ENCODE data around the gene SMAD5. TPM values are rescaled to one million over a fixed set of nuclear protein-coding genes. Genes with fewer than 3 reads are reported as not detected.

SMAD5 gene
- total RNA-seq, 1 donor from 2014 or later = 71.3 TPM

- peaks cover 14% of the 10 kb centered on the region for H3K27me3 Mint-ChIP-seq (ENCODE audit: low read depth, unreplicated experiment)
- peaks cover 7% of the 10 kb centered on the region for H3K4me1 Mint-ChIP-seq (ENCODE audit: low read depth, unreplicated experiment)
- TF ChIP-seq, protein P1, sequence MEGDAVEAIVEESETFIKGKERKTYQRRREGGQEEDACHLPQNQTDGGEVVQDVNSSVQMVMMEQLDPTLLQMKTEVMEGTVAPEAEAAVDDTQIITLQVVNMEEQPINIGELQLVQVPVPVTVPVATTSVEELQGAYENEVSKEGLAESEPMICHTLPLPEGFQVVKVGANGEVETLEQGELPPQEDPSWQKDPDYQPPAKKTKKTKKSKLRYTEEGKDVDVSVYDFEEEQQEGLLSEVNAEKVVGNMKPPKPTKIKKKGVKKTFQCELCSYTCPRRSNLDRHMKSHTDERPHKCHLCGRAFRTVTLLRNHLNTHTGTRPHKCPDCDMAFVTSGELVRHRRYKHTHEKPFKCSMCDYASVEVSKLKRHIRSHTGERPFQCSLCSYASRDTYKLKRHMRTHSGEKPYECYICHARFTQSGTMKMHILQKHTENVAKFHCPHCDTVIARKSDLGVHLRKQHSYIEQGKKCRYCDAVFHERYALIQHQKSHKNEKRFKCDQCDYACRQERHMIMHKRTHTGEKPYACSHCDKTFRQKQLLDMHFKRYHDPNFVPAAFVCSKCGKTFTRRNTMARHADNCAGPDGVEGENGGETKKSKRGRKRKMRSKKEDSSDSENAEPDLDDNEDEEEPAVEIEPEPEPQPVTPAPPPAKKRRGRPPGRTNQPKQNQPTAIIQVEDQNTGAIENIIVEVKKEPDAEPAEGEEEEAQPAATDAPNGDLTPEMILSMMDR (IDR thresholded peaks at IDR 0.05; ENCODE audit: insufficient read depth, low read depth, low read length) = no peak
- TF ChIP-seq EZH2 (IDR thresholded peaks at IDR 0.05; ENCODE audit: insufficient read depth, low read length) = no peak
- H3K27ac Mint-ChIP-seq (ENCODE audit: unreplicated experiment) = no peak overlapping the region
- DNase-seq (ENCODE audit: low read depth) (peak; percentile 30), FAIRE-seq (no peak)
- Histone ChIP-seq H3K4me2 (ENCODE audit: low read length) (no peak overlapping the region), H3K4me1 (ENCODE audit: insufficient read depth, low read length) (peaks cover 7% of the 10 kb centered on the region), H3K79me2 (ENCODE audit: insufficient read depth, low read length) (no peaks in the 10 kb centered on the region), H3K4me3 (ENCODE audit: insufficient read depth, low read depth, low read length) (no peak overlapping the region), H3K27ac (ENCODE audit: low read depth, low read length) (no peak overlapping the region), H4K20me1 (ENCODE audit: insufficient read depth, low read length) (no peaks in the 10 kb centered on the region), H2AFZ (ENCODE audit: low read depth, low read length) (no peak overlapping the region), H3K27me3 (ENCODE audit: insufficient read depth, low read length) (no peaks in the 10 kb centered on the region), H3K9me3 (ENCODE audit: insufficient read depth, low read depth, low read length) (no peaks in the 10 kb centered on the region), H3K36me3 (ENCODE audit: insufficient read depth, low read length) (no peaks in the 10 kb centered on the region), H3K9ac (ENCODE audit: low read length) (no peak overlapping the region)
- H3K36me3 Mint-ChIP-seq (ENCODE audit: low read depth, unreplicated experiment) = no peaks in the 10 kb centered on the region
- H3K9me3 Mint-ChIP-seq (ENCODE audit: unreplicated experiment) = no peaks in the 10 kb centered on the region
- no peak overlapping the region for H3K4me3 Mint-ChIP-seq (ENCODE audit: unreplicated experiment)
Measured at GRCh38 chr5:136089791-136090190, 42.9 kb upstream of the SMAD5 start.

GRCh38 chr5:136090319-136090718 is 42.3 kb upstream of the SMAD5 start:
- Histone ChIP-seq H3K27me3 (ENCODE audit: insufficient read depth, low read length) (no peaks in the 10 kb centered on the region), H3K9me3 (ENCODE audit: insufficient read depth, low read depth, low read length) (no peaks in the 10 kb centered on the region), H2AFZ (ENCODE audit: low read depth, low read length) (no peak overlapping the region), H3K4me2 (ENCODE audit: low read length) (no peak overlapping the region), H3K9ac (ENCODE audit: low read length) (no peak overlapping the region), H3K27ac (ENCODE audit: low read depth, low read length) (no peak overlapping the region), H3K4me3 (ENCODE audit: insufficient read depth, low read depth, low read length) (no peak overlapping the region), H3K4me1 (ENCODE audit: insufficient read depth, low read length) (peaks cover 7% of the 10 kb centered on the region), H3K36me3 (ENCODE audit: insufficient read depth, low read length) (no peaks in the 10 kb centered on the region), H4K20me1 (ENCODE audit: insufficient read depth, low read length) (no peaks in the 10 kb centered on the region), H3K79me2 (ENCODE audit: insufficient read depth, low read length) (no peaks in the 10 kb centered on the region)
- Mint-ChIP-seq H3K36me3 (ENCODE audit: low read depth, unreplicated experiment) (no peaks in the 10 kb centered on the region), H3K4me3 (ENCODE audit: unreplicated experiment) (no peak overlapping the region), H3K27me3 (ENCODE audit: low read depth, unreplicated experiment) (peaks cover 19% of the 10 kb centered on the region), H3K4me1 (ENCODE audit: low read depth, unreplicated experiment) (peaks cover 7% of the 10 kb centered on the region), H3K27ac (ENCODE audit: unreplicated experiment) (no peak overlapping the region), H3K9me3 (ENCODE audit: unreplicated experiment) (no peaks in the 10 kb centered on the region)
- no peak for DNase-seq (ENCODE audit: low read depth)
- FAIRE-seq = no peak
- TF ChIP-seq, protein P1 (IDR thresholded peaks at IDR 0.05; ENCODE audit: insufficient read depth, low read depth, low read length) = no peak
- TF ChIP-seq EZH2 (IDR thresholded peaks at IDR 0.05; ENCODE audit: insufficient read depth, low read length) = no peak

GRCh38 chr5:136094189-136094912 is 38.3 kb upstream of the SMAD5 start:
- no peak overlapping the region for H3K4me3 ChIP-seq (ENCODE audit: insufficient read depth, low read depth, low read length)
- Mint-ChIP-seq H3K4me1 (ENCODE audit: low read depth, unreplicated experiment) (no peaks in the 10 kb centered on the region), H3K9me3 (ENCODE audit: unreplicated experiment) (no peaks in the 10 kb centered on the region), H3K27me3 (ENCODE audit: low read depth, unreplicated experiment) (peaks cover 30% of the 10 kb centered on the region), H3K36me3 (ENCODE audit: low read depth, unreplicated experiment) (no peaks in the 10 kb centered on the region), H3K4me3 (ENCODE audit: unreplicated experiment) (no peak overlapping the region), H3K27ac (ENCODE audit: unreplicated experiment) (no peak overlapping the region)
- DNase-seq (ENCODE audit: low read depth) (no peak), FAIRE-seq (no peak)
- H3K4me1 ChIP-seq (ENCODE audit: insufficient read depth, low read length) = no peaks in the 10 kb centered on the region
- H2AFZ ChIP-seq (ENCODE audit: low read depth, low read length) = no peak overlapping the region
- no peaks in the 10 kb centered on the region for H3K9me3 ChIP-seq (ENCODE audit: insufficient read depth, low read depth, low read length)
- H3K79me2 ChIP-seq (ENCODE audit: insufficient read depth, low read length) = no peaks in the 10 kb centered on the region
- no peak overlapping the region for H3K27ac ChIP-seq (ENCODE audit: low read depth, low read length)
- H3K4me2 ChIP-seq (ENCODE audit: low read length) = no peak overlapping the region
- TF ChIP-seq, protein P1 (IDR thresholded peaks at IDR 0.05; ENCODE audit: insufficient read depth, low read depth, low read length) = no peak
- TF ChIP-seq EZH2 (IDR thresholded peaks at IDR 0.05; ENCODE audit: insufficient read depth, low read length) = no peak
- H3K36me3 ChIP-seq (ENCODE audit: insufficient read depth, low read length) = no peaks in the 10 kb centered on the region
- no peaks in the 10 kb centered on the region for H4K20me1 ChIP-seq (ENCODE audit: insufficient read depth, low read length)
- H3K27me3 ChIP-seq (ENCODE audit: insufficient read depth, low read length) = peaks cover 4% of the 10 kb centered on the region
- H3K9ac ChIP-seq (ENCODE audit: low read length) = no peak overlapping the region

Measured in astrocyte (in vitro differentiated cells and primary cell).